ENCODE results near the gene CTRB1.
"Not testable (repeated sequence)": the region's sequence is repeated elsewhere in the genome, so short reads cannot be mapped to it uniquely, and the experiment has no call there.

The CTRB1 gene

GRCh38 chr16:75204410-75204758 is 14.4 kb upstream of the CTRB1 start:
- DNase-seq (ENCODE audit: low read depth) = no peak

- not testable (repeated sequence) for DNase-seq (ENCODE audit: low read depth)
Measured at GRCh38 chr16:75204905-75205304, 13.9 kb upstream of the CTRB1 start.

- DNase-seq (ENCODE audit: low read depth) = not testable (repeated sequence)
Measured at GRCh38 chr16:75205438-75205837, 13.3 kb upstream of the CTRB1 start.

- not testable (repeated sequence) for DNase-seq (ENCODE audit: low read depth)
Measured at GRCh38 chr16:75205961-75206748, 12.6 kb upstream of the CTRB1 start.

GRCh38 chr16:75206749-75207451 is 11.9 kb upstream of the CTRB1 start, which contains the start of gene CTRB2:
TSS of gene CTRB2 (minus strand) at chr16:75207161. CDS start at chr16:75207141, 20 bp downstream.
- no peak for DNase-seq (ENCODE audit: low read depth)

- DNase-seq (ENCODE audit: low read depth) = no peak
Measured at GRCh38 chr16:75207831-75208230, 11.0 kb upstream of the CTRB1 start.

GRCh38 chr16:75208242-75208825 is 10.5 kb upstream of the CTRB1 start:
- DNase-seq (ENCODE audit: low read depth) = no peak

- DNase-seq (ENCODE audit: low read depth) = no peak
Measured at GRCh38 chr16:75208861-75209505, 9.8 kb upstream of the CTRB1 start.

GRCh38 chr16:75209514-75209913 is 9.3 kb upstream of the CTRB1 start:
- not testable (repeated sequence) for DNase-seq (ENCODE audit: low read depth)

GRCh38 chr16:75209944-75210343 is 8.8 kb upstream of the CTRB1 start:
- no peak for DNase-seq (ENCODE audit: low read depth)

- DNase-seq (ENCODE audit: low read depth) = not testable (repeated sequence)
Measured at GRCh38 chr16:75211286-75211685, 7.5 kb upstream of the CTRB1 start.

GRCh38 chr16:75216127-75216526 is 2.7 kb upstream of the CTRB1 start:
- no peak for DNase-seq (ENCODE audit: low read depth)

- no peak for DNase-seq (ENCODE audit: low read depth)
Measured at GRCh38 chr16:75216576-75216975, 2.2 kb upstream of the CTRB1 start.

- DNase-seq (ENCODE audit: low read depth) = no peak
Measured at GRCh38 chr16:75217389-75217851, 1.4 kb upstream of the CTRB1 start.

GRCh38 chr16:75219088-75219487 is 300 bp downstream of the CTRB1 start:
- DNase-seq (ENCODE audit: low read depth) = no peak

- no peak for DNase-seq (ENCODE audit: low read depth)
Measured at GRCh38 chr16:75219838-75220237, 1.1 kb downstream of the CTRB1 start.

- DNase-seq (ENCODE audit: low read depth) = no peak
Measured at GRCh38 chr16:75222271-75222783, 3.5 kb downstream of the CTRB1 start.

GRCh38 chr16:75223129-75223528 is 4.3 kb downstream of the CTRB1 start:
- DNase-seq (ENCODE audit: low read depth) = not testable (repeated sequence)

GRCh38 chr16:75224306-75225082 is 5.7 kb downstream of the CTRB1 start:
- no peak for DNase-seq (ENCODE audit: low read depth)

- no peak for DNase-seq (ENCODE audit: low read depth)
Measured at GRCh38 chr16:75225092-75225491, 6.3 kb downstream of the CTRB1 start.

Measured in activated T-helper 1 cell treated with Interleukin-2 at 50 U/mL for 16 hours (primary cell).